Transverse colon (tissue), 4 donors: ENCODE results near the gene ENOX1. TPM values are rescaled to one million over a fixed set of nuclear protein-coding genes. Genes with fewer than 3 reads are reported as not detected.

Experiments
- DNase-seq: peaks from one replicate; pipeline ENCODE4 v3.0.0-alpha.2; 2019
- H3K27ac ChIP-seq, 4 donors: fragments of 200-600 bp; sonication (generic); 2 replicates each; pipeline ENCODE4 v1.5.1; 2016 to 2018; ENCODE audit warnings: inconsistent platforms in 4 of 4
- H3K27me3 ChIP-seq: fragments of 200-600 bp; sonication (generic); 2 replicates; pipeline ENCODE4 v1.5.1; 2017; ENCODE audit warnings: inconsistent platforms
- H3K36me3 ChIP-seq, 4 donors: fragments of 200-600 bp; sonication (generic); 2 replicates each; pipeline ENCODE4 v1.5.1; 2017 to 2019; ENCODE audit warnings: inconsistent platforms in 4 of 4
- H3K4me1 ChIP-seq, 4 donors: fragments of 200-600 bp; sonication (generic); 2 replicates each; pipeline ENCODE4 v1.5.1; 2017 to 2020; ENCODE audit warnings: inconsistent platforms in 4 of 4
- H3K4me3 ChIP-seq, 4 donors: fragments of 200-600 bp; sonication (generic); 1 replicate in 1 of 4; 2 replicates in 3 of 4; pipeline versions ENCODE4 v1.5.1 to v1.6.1; 2017 to 2019; ENCODE audit warnings: inconsistent platforms in 4 of 4
- H3K9me3 ChIP-seq, 2 donors: fragments of 200-600 bp; sonication (generic); 2 replicates each; pipeline ENCODE4 v1.5.1; 2017 to 2019; ENCODE audit warnings: inconsistent platforms in 2 of 2
- EP300 ChIP-seq: sonication (generic); formaldehyde crosslinking; IDR thresholded peaks from one replicate; pipeline ENCODE4 v1.6.1; 2017; ENCODE audit warnings: antibody characterized with exemption, low read depth
- POLR2A ChIP-seq: fragments of 450-650 bp; IDR thresholded peaks from one replicate; pipeline ENCODE4 v1.6.1; 2016; ENCODE audit warnings: antibody characterized with exemption, mild to moderate bottlenecking, moderate library complexity
- POLR2AphosphoS5 ChIP-seq, 3 donors: sonication (generic); formaldehyde crosslinking; IDR thresholded peaks; one replicate each; pipeline ENCODE4 v1.6.1; 2016; ENCODE audit warnings: antibody characterized with exemption in 3 of 3
- WGBS, 2 donors: methylation state at CpG; one replicate each; pipeline ENCODE4 v1.1.5; 2018; ENCODE audit warnings: low coverage in 1 of 2; 5-methylcytosine and 5-hydroxymethylcytosine counted together
- in situ Hi-C, 4 donors: fragments of 200-750 bp; cut with MboI; loops; one replicate each; pipeline versions ENCODE4 v1.15.0 to v1.15.1; 2017; ENCODE audit warnings: low sequenced_read_pairs in 3 of 4, low pct_ligation_motif_present in 1 of 4, low pct_unique_long_range_greater_than_20kb in 1 of 4
- intact Hi-C: fragments of 100-400 bp; cut with DNase I; formaldehyde crosslinking; loops from one replicate; pipeline ENCODE4 v1.15.1; 2023; ENCODE audit warnings: low total_unique reads
- total RNA-seq, 4 donors: library from RNA; depleted of rRNA; stranded (reverse); fragments of >200 nt; gene quantifications; one replicate each; pipeline ENCODE4 v1.1.0, GENCODE V29; 2016
- TF ChIP-seq, protein P1 (sequence below), 5 experiments: fragments of 200-600 bp in 3 of 5; fragments of 450-650 bp in 2 of 5; sonication (generic) in 3 of 5; IDR thresholded peaks; 1 replicate in 2 of 5; 2 replicates in 3 of 5; pipeline ENCODE4 v1.5.1; 2016 to 2017; ENCODE audit warnings: antibody characterized with exemption in 5 of 5, inconsistent platforms in 3 of 5, mild to moderate bottlenecking in 2 of 5, moderate library complexity in 1 of 5

The ENOX1 gene
- total RNA-seq, 4 donors from 2014 or later, result 1.5 to 6.4 (median 2.2) TPM

DNA sequence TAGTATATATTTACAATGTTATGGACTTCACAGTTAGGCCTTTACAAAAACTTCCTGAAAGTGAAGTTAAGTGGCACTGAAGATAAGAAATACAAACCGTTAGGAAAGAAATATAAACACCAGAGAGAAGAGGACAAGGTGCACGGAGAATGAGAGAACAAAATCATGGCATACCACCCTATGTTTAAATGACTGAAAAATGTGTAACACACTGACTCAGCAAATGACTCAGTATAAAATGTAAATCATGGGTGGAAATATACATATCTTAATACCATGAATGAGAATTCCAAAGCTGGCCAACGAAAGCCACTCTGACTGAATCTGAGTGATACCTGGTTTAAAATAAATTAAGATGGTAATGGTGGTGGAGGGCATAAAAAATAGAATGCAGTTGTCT is 502.6 kb downstream of the ENOX1 start:
- Histone ChIP-seq H3K4me3 (no peak overlapping the region), H3K4me1 (peaks cover 0 to 6% (median 3%) of the 10 kb centered on the region in 4 donors), H3K9me3 (no peaks in the 10 kb centered on the region), H3K27ac (no peak overlapping the region), H3K36me3 (no peaks in the 10 kb centered on the region), H3K27me3 (no peaks in the 10 kb centered on the region)
- WGBS, 2 donors, result 60 to 78% methylated on average over 3 of the region's 3 CpGs
- in situ Hi-C loops (no loop called here), intact Hi-C loops (no loop called here)
- DNase-seq, result no peak
- no peak for TF ChIP-seq EP300
- TF ChIP-seq, protein P1, sequence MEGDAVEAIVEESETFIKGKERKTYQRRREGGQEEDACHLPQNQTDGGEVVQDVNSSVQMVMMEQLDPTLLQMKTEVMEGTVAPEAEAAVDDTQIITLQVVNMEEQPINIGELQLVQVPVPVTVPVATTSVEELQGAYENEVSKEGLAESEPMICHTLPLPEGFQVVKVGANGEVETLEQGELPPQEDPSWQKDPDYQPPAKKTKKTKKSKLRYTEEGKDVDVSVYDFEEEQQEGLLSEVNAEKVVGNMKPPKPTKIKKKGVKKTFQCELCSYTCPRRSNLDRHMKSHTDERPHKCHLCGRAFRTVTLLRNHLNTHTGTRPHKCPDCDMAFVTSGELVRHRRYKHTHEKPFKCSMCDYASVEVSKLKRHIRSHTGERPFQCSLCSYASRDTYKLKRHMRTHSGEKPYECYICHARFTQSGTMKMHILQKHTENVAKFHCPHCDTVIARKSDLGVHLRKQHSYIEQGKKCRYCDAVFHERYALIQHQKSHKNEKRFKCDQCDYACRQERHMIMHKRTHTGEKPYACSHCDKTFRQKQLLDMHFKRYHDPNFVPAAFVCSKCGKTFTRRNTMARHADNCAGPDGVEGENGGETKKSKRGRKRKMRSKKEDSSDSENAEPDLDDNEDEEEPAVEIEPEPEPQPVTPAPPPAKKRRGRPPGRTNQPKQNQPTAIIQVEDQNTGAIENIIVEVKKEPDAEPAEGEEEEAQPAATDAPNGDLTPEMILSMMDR (IDR thresholded peaks at IDR 0.05), result no peak
- TF ChIP-seq POLR2AphosphoS5 (IDR thresholded peaks at IDR 0.05), result no peak
- TF ChIP-seq POLR2A, result no peak

DNA sequence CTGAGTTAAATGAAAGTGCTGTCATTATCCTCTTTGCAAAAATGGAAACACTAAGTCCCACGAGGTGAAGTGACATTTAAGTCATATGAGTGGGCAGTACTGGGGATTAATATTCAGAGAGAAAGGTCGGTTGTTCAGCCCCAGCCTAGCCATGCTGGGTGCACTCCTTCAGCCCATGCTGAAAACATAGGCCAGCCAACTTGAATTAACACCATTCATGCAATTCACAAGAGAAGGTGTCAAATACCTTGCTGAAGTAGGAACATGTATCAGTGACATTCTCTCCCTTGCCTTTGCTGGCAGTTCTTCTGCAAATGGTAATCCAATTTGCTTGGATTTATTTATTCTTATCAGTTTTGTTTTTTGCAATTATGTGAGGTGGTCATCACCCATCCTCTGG is 507.1 kb downstream of the ENOX1 start:
- no peak for DNase-seq
- WGBS, 2 donors, result 66% methylated on average over 2 of the region's 2 CpGs
- no peaks in the 10 kb centered on the region for H3K9me3 ChIP-seq

DNA sequence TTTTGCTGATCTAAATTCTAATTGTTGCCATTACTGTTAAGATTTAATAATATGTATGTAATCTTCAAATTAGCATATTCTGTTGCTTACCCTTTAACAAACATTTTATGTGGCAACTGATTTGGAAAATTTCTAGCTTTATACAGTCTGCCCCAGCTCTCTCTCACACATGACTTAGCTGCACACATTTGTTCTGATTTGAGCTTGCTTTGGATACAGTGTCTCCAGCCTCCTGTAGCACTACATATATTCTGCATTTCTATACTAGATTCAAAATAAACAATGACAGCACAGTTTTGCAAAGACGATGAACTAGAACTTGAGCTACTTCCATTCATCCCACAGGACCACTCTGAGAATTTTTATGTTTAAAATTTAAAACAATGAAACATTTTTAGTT is 508.6 kb downstream of the ENOX1 start:
- H3K4me3 ChIP-seq, result no peak overlapping the region
- H3K9me3 ChIP-seq, result no peaks in the 10 kb centered on the region
- WGBS, 2 donors, result 60 to 74% methylated on average over 1 of the region's 1 CpG
- TF ChIP-seq POLR2A (no peak), POLR2AphosphoS5 (IDR thresholded peaks at IDR 0.05) (no peak), EP300 (no peak)
- TF ChIP-seq, protein P1 (IDR thresholded peaks at IDR 0.05), result no peak
- DNase-seq, result no peak
- intact Hi-C loops (no loop called here), in situ Hi-C loops (no loop called here)
- no peaks in the 10 kb centered on the region for H3K27me3 ChIP-seq
- no peaks in the 10 kb centered on the region for H3K4me1 ChIP-seq
- no peak overlapping the region for H3K27ac ChIP-seq
- H3K36me3 ChIP-seq, result no peaks in the 10 kb centered on the region

More for the DNA sequence above, 507.1 kb downstream of the ENOX1 start:
- Histone ChIP-seq H3K27ac (no peak overlapping the region), H3K4me1 (no peaks in the 10 kb centered on the region), H3K27me3 (no peaks in the 10 kb centered on the region), H3K36me3 (no peaks in the 10 kb centered on the region), H3K4me3 (no peak overlapping the region)
- in situ Hi-C loops (no loop called here), intact Hi-C loops (no loop called here)
- TF ChIP-seq POLR2A, result no peak
- no peak for TF ChIP-seq POLR2AphosphoS5 (IDR thresholded peaks at IDR 0.05)
- TF ChIP-seq, protein P1 (IDR thresholded peaks at IDR 0.05), result no peak
- TF ChIP-seq EP300, result no peak

DNA sequence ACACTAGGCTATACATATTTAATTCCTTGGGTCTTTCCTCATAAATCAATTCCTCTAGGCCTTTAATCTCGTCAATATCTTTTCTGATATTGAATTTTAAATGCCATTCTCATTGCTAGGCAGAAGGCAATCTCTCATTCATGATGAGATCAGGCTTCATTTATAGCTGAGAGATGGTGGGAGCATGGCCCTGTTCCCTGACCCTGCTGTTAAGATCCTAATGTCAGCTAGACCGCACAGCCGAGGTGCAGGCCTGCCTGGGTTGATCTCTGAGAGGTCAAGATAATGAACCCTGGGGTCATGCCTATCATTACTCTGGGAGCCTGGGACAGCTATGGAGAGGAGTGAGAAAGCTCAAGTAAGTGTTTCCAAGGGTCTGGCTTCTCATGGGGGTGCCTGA is 509.6 kb downstream of the ENOX1 start:
- Histone ChIP-seq H3K36me3 (no peaks in the 10 kb centered on the region), H3K4me1 (no peaks in the 10 kb centered on the region), H3K27me3 (no peaks in the 10 kb centered on the region), H3K27ac (no peak overlapping the region), H3K4me3 (no peak overlapping the region), H3K9me3 (no peaks in the 10 kb centered on the region)
- no peak for DNase-seq
- 90% methylated on average over 3 of the region's 3 CpGs; no CpG with 5 or more reads in 1 of the 2 donors for WGBS, 2 donors
- in situ Hi-C loops (no loop called here), intact Hi-C loops (no loop called here)
- TF ChIP-seq, protein P1 (IDR thresholded peaks at IDR 0.05), result no peak
- TF ChIP-seq POLR2AphosphoS5 (IDR thresholded peaks at IDR 0.05), result no peak
- no peak for TF ChIP-seq EP300
- no peak for TF ChIP-seq POLR2A
